Panc1 (cell line): ENCODE data around the gene SULT1E1.

Source experiments
- POLR2AphosphoS5 ChIP-seq: IDR thresholded peaks from 2 replicates; pipeline ENCODE4 v1.6.1; 2012; ENCODE audit warnings: mild to moderate bottlenecking, low read depth, low read length, moderate library complexity
- TF ChIP-seq, protein P1 (sequence below): fragments of 450-650 bp; IDR thresholded peaks from 2 replicates; pipeline ENCODE4 v1.5.1; 2017; ENCODE audit warnings: mild to moderate bottlenecking
- TF ChIP-seq, protein P2 (sequence below), 2 experiments: IDR thresholded peaks; 2 replicates each; pipeline ENCODE4 v1.6.1; 2011 to 2012; ENCODE audit warnings: low read depth in 2 of 2, control low read depth in 1 of 2, low read length in 1 of 2, mild to moderate bottlenecking in 1 of 2, moderate library complexity in 1 of 2; ENCODE audit not compliant: insufficient read depth in 1 of 2

DNA sequence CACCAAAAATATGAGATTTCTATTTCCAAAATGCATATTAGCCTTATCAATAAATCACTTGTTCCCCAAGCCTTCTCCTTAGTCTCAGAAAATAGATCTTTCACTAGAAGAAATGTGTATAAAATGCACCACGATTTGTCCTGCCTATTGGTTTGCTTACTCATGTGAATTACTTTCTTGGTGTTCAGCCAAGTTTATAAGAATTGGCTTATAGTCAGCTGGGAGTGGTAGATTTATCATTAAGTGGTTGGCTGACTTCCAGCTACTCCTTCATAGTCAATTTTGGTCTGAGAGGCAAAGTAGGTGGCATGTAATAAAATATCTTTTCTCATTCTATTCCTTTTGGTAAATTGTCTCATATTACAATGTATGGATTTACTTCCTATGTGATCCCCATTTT, 1.3 kb downstream of the SULT1E1 start:
- TF ChIP-seq, protein P1, sequence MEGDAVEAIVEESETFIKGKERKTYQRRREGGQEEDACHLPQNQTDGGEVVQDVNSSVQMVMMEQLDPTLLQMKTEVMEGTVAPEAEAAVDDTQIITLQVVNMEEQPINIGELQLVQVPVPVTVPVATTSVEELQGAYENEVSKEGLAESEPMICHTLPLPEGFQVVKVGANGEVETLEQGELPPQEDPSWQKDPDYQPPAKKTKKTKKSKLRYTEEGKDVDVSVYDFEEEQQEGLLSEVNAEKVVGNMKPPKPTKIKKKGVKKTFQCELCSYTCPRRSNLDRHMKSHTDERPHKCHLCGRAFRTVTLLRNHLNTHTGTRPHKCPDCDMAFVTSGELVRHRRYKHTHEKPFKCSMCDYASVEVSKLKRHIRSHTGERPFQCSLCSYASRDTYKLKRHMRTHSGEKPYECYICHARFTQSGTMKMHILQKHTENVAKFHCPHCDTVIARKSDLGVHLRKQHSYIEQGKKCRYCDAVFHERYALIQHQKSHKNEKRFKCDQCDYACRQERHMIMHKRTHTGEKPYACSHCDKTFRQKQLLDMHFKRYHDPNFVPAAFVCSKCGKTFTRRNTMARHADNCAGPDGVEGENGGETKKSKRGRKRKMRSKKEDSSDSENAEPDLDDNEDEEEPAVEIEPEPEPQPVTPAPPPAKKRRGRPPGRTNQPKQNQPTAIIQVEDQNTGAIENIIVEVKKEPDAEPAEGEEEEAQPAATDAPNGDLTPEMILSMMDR = no peak
- TF ChIP-seq POLR2AphosphoS5 = no peak
- TF ChIP-seq, protein P2, sequence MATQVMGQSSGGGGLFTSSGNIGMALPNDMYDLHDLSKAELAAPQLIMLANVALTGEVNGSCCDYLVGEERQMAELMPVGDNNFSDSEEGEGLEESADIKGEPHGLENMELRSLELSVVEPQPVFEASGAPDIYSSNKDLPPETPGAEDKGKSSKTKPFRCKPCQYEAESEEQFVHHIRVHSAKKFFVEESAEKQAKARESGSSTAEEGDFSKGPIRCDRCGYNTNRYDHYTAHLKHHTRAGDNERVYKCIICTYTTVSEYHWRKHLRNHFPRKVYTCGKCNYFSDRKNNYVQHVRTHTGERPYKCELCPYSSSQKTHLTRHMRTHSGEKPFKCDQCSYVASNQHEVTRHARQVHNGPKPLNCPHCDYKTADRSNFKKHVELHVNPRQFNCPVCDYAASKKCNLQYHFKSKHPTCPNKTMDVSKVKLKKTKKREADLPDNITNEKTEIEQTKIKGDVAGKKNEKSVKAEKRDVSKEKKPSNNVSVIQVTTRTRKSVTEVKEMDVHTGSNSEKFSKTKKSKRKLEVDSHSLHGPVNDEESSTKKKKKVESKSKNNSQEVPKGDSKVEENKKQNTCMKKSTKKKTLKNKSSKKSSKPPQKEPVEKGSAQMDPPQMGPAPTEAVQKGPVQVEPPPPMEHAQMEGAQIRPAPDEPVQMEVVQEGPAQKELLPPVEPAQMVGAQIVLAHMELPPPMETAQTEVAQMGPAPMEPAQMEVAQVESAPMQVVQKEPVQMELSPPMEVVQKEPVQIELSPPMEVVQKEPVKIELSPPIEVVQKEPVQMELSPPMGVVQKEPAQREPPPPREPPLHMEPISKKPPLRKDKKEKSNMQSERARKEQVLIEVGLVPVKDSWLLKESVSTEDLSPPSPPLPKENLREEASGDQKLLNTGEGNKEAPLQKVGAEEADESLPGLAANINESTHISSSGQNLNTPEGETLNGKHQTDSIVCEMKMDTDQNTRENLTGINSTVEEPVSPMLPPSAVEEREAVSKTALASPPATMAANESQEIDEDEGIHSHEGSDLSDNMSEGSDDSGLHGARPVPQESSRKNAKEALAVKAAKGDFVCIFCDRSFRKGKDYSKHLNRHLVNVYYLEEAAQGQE (IDR thresholded peaks at IDR 0.05; ENCODE audit: insufficient read depth in 1 of 2, low read depth in 2 of 2, low read length in 1 of 2) = no peak
